GM12892 (cell line): Measurements from ENCODE around the gene RETREG1.

ENCODE experiments used
- POLR2A ChIP-seq: IDR thresholded peaks from 2 replicates; pipeline ENCODE4 v1.6.1; 2011; ENCODE audit warnings: low read depth, low read length, control low read depth
- POLR2AphosphoS5 ChIP-seq: IDR thresholded peaks from 2 replicates; pipeline ENCODE4 v1.6.1; 2011; ENCODE audit warnings: low read depth, low read length, control low read depth
- TAF1 ChIP-seq: IDR thresholded peaks from 2 replicates; pipeline ENCODE4 v1.6.1; 2011; ENCODE audit warnings: low read depth, mild to moderate bottlenecking, control low read depth, low read length, borderline replicate concordance

DNA sequence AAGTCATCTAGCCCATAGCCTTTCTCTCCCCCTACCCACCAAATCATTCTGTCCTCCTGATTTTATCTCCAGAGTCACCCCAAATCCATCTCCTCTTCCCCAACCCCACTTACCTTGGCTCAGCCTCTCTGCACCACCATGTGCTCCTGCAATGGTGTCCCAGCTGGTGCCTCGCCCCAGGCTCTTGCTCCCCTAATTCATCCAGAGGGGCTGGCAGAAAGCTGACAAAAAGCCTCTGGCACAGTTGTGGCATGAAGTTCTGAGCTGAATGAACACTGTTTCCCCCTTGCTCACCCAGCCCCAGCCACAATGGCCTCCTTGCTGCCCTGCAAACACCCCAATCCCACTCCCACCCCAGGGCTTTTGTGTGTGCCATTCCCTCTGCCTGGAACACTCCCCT lies 10.2 kb downstream of the RETREG1 start:
- TF ChIP-seq TAF1 (no peak), POLR2A (no peak), POLR2AphosphoS5 (no peak)
